GM19328 (cell line): ENCODE results near the gene CRHBP.
"Not testable (repeated sequence)": the region's sequence is repeated elsewhere in the genome, so short reads cannot be mapped to it uniquely, and the experiment has no call there.

Source experiments
- ATAC-seq: cut with Tn5 transposase; IDR thresholded peaks from one replicate; pipeline ENCODE4 v1.9.1; 2021; ENCODE audit warnings: mild to moderate bottlenecking, moderate library complexity; ENCODE audit not compliant: unreplicated experiment

CRHBP gene, protein sequence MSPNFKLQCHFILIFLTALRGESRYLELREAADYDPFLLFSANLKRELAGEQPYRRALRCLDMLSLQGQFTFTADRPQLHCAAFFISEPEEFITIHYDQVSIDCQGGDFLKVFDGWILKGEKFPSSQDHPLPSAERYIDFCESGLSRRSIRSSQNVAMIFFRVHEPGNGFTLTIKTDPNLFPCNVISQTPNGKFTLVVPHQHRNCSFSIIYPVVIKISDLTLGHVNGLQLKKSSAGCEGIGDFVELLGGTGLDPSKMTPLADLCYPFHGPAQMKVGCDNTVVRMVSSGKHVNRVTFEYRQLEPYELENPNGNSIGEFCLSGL

DNA sequence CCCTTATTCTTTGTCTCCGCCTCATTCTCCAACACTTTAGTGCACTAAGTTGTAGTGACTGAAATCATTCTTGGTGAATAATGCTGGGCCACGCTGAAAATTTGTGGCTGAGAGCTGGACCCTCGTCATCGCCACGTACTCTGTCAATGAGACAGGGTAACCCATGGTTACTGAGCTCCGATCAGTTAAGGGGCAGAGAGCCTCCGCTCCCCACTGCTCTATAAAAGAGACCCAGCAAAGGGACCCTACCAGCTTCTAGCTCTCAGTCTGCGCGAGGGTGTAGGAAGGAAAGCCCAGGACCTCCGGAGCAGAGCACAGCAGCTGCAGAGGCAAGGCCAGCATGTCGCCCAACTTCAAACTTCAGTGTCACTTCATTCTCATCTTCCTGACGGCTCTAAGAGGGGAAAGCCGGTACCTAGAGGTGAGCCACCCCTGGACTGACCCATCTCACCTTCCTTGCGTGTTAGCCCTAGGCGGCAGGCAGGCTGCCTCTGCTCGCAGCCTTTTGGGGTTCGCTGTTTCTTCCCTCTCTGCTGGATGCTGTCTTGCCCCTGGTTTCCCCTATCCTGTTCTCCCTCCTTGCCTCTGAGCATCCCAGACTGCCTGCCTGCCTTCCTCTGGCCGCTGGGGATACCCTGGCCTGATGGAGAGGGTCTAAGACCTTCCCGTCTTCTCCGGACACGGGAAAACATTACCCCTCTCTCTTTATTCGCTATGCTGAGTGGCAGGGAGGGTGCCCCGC, at the start of gene CRHBP:
Gene CRHBP (plus strand): TSS at position 251 of the 742 bp plus-strand sequence. CDS start 90 bp downstream, at position 341.
- ATAC-seq, result no peak

DNA sequence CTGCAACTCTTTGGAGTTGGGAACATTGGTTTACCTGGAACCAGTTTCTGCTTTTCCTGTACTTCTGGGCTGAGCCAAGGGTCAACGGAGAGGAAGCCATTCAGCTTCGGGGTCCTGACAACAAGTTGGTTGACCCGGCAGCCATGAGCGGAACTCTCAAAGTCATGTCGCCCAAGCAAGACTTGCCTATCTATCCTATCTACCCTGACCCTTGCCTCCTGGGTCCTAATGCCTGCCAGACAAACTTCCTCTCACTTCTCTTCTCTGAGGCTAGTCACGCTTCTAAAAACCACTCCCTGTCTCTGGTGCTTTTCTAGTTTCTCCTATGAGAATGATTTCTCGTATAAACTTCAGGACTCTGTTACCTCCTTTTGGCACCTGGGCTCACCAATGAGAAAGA, 44.7 kb upstream of the CRHBP start:
- ATAC-seq, result no peak

DNA sequence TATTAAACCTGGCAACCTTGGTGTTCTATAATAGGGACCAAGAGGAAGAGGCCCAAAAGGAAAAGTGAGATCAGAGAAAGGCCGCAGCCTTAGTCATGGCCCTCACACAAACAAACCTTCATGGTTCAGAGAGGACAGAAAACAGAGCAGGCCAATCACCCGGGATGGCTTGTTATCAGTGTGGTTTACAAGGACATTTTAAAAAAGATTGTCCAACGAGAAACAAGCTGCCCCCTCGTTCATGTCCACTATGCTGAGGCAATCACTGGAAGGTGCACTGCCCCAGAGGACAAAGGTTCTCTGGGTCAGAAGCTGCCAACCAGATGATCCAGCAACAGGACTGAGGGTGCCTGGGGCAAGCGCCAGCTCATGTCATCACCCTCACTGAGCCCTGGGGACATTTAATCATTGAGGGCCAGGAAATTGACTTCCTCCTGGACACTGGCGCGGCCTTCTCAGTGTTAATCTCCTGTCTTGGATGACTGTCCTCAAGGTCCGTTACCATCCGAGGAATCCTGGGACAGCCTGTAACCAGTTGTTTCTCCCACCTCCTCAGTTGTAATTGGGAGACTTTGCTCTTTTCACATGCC, 42.4 kb upstream of the CRHBP start:
- not testable (repeated sequence) for ATAC-seq

DNA sequence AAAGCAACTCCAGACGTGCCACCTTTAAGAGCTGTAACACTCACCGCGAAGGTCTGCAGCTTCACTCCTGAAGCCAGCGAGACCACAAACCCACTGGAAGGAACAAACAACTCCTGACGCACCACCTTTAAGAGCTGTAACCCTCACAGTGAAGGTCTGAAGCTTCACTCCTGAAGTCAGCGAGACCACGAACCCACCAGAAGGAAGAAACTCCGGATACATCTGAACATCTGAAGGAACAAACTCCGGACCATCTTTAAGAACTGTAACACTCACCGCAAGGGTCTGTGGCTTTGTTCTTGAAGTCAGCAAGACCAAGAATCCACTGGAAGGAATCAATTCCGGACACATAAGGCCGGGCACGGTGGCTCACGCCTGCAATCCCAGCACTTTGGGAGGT, 38.2 kb upstream of the CRHBP start:
- ATAC-seq, result not testable (repeated sequence)

DNA sequence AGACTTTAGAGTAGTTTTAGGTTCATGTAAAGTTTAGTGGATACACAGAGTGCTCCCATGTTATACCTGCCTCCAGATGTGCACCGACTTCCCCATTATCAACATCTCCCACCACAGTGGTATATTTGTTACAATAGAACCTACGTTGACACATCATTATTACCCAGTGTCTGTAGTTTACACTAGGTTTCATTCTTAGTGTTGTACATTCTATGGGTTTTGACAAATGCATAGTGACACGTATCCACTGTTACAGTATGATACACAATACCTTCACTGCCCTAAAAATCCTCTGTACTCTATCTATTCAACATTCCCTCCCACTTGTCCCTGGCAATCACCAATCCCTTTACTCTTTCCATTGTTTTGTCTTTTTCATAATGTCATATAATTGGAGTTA, 34.3 kb upstream of the CRHBP start:
- no peak for ATAC-seq

DNA sequence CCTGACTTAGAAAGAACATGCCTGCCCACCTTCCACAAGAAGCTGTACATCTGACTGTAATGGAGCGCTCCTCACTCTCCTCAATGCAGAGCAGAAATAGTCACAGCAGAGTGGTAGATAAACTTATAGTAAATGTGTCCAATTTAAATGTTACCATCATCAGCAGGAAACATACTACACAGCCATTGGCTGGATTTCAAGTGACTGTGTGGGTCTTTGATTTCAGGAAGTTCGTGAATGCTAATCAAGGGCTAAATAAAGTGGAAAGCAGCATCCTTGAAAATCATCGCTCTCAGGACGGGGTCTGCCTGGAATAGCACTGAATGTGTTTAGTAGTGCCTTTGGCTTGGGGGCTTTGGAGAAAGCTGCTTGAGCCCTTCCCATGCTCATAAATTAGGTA, 32.4 kb upstream of the CRHBP start:
- no peak for ATAC-seq

DNA sequence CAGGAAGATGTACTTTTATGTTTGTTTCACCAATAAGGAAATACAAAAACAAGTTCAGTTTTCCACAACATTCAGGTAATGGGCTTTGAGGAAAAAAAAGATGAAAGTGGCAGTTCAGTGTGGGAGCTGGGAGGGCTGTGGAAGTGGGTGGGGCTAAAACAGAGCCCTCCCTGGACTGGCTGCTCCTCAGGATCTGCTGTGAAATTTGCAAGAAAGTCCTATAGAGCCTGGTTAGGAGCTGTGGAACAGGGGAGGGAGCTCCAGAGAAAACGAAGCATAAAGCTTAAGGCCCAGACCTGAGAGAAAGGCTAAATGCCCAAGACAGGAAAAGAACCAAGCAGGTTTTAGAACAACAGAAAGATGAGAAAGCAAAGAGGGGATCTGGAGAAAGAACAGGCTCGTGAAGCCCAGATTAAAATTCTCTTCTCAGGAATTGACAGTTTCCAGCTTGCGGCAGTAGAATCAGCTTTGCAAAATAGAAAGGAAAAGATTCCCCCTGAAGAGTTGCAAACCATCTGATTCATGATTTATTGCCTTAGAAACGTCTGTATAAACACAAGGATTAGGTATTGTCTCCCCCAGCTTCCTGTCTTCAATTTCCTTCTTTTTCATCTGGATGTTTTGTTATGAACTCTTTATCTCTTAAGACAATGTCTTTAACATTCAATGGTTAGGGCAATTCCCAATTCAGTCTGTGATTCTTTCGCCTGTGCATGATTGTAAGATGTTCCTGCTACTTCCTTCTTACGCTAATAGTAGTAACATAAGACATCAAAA, 26.3 kb upstream of the CRHBP start:
- ATAC-seq, result no peak

DNA sequence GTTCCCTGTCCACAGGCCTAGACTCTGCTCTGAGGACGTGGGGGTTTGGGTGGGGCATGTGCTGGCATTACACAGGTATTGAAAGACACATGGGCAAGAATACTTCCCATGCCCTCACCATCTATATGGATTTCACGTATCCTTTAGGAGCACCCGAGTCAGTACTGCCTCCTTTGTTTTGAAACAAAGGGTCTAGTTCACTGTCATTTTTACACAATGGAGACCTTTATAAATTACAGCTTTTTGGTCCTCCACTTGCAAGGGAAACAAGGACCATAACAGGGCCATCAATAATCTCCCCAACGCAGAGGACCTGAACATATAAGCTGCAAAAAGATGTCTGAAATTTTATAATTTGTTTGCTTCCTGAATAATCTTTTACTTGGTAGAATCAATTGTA, 24.9 kb upstream of the CRHBP start:
- no peak for ATAC-seq

DNA sequence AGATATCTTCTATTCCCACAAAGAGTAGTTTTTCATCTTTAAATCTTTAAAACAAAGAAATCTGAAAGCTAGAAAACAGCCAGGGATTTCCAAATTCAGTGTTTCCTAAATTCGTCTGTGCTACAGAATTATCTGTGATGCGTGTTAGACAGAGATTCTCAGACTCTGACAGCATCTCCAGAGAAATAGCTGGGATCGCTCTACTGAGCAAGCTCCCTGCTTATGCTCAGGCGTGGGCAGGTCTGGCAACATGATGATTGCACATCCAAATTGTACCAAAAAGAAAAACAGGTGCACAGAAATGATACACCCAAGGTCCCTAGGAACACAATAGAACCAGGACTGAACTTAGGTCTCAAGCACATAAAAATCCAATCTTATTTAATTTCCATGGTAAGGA, 22.8 kb upstream of the CRHBP start:
- ATAC-seq, result no peak

DNA sequence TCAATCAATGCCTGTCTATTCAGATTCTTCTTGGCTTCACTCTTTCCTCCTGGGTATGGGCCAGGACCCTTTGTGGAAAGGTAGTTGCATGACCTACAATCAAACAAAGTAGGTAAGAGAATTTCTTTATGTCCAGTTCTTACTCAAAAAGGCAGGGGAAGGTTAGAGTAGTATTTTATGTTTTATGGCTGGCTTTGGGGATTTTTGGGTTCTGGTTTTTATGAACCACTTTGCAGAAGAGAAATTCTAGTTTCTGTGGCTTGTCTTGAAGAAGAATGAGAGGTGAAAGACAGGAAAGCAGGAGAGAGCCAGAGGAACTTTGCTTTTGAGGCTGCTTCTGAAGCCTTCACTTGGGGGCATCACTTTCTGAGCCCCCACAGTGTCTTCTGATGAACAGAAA, 14.7 kb upstream of the CRHBP start:
- ATAC-seq, result no peak

DNA sequence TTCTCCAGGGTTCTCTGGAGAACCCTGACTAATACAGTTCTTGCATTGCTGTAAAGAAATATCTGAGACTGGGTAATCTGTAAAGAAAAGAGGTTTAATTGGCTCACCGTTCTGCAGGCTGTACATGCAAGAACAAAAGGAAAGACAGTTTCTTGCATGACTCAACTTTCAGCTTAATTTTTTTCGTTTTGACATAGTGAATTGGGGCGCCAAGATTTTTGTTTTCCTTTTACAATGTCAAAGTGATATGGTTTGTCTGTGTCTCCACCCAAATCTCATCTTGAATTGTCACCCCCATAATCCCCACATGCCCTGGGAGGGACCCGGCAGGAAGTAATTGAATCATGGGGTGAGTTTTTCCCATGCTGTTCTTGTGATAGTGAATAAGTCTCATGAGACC, 11.8 kb upstream of the CRHBP start:
- no peak for ATAC-seq

DNA sequence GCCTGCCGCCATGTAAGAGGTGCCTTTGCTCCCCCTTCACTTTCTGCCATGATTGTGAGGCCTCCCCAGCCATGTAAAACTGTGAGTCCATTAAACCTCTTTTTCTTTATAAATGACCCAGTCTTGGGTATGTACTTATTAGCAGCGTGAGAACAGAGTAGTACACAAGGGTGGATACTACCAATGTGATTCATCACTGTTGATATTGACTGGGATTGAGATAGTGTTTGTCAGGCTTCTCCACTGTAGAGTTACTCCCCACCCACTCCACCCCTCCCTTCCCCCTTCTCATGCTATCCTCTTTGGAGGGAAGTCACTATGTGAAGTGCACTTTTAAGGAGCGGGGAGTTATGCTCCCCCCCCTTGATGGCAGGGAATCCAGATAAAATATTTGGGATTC, 11.4 kb upstream of the CRHBP start:
- no peak for ATAC-seq

DNA sequence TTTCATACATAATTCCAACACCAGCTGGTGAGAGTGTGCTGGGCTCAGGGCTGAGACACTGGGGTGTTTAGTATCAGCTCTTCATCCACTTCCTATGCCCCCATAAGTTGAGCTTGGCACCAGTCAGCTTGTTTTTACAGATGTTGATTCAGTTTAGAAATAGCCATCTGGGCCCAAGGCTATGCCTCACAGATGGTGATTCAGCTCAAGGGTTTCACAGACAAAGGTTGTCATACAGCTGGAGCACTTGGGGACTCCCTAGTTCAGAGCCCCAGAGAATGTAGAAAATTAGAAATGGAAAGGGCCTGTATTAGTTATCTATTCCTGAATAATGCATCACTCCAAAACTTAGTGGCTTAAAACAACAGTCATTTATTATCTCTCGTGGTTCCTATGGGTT, 10.3 kb upstream of the CRHBP start:
- ATAC-seq, result no peak

DNA sequence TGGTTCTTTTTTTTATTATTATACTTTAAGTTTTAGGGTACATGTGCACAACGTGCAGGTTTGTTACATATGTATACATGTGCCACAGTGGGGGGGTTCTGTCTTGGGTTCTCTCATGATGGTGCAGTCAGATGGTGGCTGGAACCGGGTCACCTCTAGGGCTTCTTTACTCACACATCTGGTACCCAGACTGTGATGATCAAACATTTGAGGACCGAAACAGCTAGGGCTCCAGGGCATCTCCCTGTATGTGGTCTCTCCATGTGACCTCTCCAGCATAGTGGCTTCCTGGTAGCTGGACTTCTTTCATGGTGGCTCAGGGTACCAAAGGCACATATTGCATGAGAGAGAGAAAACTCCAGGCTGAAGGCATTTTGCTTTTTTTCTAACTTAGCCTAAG, 9.8 kb upstream of the CRHBP start:
- ATAC-seq, result no peak

DNA sequence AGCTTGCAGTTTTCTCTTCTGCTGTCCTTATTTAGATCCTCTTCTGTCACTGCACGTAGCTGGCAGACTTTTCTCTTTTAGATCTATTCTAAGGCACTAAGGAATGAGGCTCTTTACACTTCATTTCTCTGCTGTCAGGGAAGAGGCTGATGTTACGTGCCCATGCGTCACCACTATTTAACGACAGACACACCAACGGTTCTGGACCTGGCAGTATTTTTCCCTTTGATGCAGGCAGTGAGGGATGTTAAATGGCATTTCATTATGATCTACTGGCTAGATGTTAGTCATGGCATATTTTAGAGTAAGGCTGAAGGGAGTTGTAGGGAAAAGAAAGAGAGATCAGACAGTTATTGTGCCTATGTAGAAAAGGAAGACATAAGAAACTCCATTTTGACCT, 8.2 kb upstream of the CRHBP start:
- ATAC-seq, result no peak

DNA sequence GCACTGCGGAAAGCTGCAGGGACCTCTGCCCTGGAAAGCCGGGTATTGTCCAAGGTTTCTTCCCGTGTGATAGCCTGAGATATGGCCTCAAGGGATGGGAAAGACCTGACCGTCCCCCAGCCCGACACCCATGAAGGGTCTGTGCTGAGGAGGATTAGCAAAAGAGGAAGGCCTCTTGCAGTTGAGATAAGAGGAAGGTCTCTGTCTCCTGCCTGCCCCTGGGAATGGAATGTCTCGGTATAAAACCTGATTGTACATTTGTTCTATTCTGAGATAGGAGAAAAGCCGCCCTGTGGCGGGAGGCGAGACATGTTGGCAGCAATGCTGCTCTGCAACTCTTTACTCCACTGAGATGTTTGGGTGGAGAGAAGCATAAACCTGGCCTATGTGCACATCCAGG, 7.6 kb upstream of the CRHBP start:
- ATAC-seq, result not testable (repeated sequence)

DNA sequence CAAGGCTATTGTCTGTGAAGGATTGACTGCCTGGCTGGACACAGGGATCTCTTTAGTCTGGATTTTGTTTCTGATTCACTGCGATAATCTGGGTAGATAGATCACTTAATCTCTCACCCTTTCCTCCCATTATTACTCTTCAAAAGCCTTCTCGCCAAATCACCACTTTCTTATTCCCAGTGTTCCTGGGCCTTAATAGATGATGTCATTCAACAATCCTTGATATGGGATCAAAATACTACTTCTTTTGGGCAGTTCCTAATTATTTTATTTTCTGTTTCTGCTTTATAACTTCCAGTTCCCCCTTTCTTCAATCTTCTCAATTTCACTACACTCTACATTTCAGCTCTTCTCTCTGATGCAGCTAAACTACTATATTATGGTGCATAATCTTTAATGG, 6.8 kb upstream of the CRHBP start:
- no peak for ATAC-seq

DNA sequence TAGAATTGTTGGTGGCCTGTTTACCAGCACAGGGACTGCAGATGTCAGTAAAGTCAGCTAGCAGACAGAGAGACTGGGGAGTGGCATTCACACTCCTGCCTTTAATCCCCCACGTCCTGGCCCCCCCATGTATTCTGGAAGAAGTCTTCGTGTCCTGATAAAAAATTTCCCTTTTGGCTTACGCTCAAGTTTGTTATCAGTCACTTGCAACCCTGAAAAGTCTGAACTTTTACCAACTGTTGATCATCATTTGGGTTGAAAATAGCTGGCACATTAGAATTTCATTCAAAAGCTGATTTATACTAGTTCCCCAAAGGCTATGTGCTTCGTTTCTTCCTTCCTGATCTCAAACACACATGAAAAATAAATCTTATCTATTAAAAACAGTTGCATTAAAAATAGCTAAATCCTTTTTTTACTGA, 5.8 kb upstream of the CRHBP start:
- ATAC-seq, result no peak

DNA sequence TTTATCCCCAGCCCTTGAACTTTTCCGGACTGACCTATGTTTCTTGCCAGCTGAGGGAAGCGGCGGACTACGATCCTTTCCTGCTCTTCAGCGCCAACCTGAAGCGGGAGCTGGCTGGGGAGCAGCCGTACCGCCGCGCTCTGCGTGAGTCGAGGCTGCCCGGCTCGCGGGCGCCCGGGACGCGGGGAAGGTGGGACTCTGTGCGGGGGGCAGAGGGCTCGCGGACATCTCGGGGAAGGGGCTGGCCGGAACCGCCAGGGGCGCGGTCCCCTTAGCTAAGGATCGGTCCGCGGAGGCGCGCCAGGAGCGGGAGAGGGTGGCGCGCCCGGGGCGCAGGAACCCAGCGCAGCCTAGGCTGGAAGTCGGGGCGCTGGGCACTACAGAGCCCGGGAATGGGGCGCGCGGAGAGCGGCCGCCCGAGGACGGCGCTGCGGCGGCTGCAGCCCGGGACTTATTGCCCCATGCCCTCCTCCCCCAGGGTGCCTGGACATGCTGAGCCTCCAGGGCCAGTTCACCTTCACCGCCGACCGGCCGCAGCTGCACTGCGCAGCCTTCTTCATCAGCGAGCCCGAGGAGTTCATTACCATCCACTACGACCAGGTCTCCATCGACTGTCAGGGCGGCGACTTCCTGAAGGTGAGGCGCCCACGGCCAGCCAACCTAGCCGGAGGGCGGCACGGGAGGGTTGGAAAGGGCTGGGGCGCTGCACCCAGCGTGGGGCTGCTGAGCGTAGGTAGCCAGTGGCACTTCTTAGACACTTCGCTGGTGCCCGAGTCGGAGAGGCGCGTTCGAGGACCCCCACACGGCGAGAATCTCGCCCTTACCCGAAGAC, 922 bp downstream of the CRHBP start:
- ATAC-seq, result no peak

DNA sequence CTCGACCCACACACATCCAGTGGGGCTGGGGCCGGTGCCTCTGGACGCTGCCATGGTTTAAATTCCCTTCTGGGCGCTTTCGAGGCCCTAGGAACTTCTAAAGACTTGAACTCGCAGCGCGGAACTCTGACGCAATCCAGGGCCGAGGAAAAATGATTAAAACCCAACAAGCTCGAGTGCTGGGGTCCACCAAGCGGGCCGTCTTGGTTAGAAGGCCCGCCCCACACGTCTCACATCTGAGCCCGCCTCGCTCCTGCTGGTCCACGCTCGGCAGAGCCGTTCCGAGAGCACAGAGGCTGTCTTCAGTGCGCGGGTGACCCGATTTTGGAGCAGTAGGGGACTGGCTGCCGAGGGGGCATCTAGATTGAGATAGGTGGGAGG, 1.5 kb downstream of the CRHBP start:
- no peak for ATAC-seq

DNA sequence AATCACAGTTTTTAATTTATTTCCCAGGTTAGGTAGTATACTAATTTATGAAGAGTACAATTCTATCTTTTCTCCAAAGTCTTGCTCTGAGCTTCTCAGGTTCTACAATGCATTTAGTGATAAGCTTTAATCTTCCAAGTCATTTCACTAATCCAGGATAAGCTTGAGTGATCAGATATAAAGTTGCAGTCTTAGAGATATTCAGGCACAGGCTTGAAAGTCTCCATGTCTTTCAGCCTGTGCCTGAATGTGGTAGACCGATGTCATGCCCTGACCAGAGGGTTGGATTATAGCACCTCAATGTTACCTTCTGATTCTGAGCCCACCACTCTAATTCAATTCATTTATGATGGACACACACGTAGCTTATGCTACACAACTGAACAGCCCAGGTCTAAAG, 3.2 kb downstream of the CRHBP start:
- no peak for ATAC-seq
